ENCODE results near the gene STAB1.
"Not testable (repeated sequence)": the region's sequence is repeated elsewhere in the genome, so short reads cannot be mapped to it uniquely, and the experiment has no call there.

STAB1 gene

GRCh38 chr3:52525680-52526561 lies 30.8 kb downstream of the STAB1 start:
- DNase-seq, result peak; percentile 61

DNA sequence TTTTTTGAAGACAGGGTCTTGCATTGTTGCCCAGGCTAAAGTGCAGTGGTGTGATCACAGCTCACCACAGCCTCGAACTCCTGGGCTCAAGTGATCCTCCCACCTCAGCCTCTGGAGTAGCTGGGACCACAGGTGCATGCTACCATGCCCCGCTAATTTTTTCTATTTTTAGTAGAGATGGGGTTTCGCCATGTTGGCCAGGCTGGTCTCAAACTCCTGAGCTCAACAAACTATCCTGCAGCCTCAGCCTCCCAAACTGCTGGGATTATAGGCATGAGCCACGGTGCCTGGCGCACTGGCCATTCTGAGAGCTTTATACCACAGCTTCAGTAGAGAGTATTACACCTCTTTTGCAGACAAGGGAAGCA lies 31.5 kb downstream of the STAB1 start:
- DNase-seq, result not testable (repeated sequence)

DNA sequence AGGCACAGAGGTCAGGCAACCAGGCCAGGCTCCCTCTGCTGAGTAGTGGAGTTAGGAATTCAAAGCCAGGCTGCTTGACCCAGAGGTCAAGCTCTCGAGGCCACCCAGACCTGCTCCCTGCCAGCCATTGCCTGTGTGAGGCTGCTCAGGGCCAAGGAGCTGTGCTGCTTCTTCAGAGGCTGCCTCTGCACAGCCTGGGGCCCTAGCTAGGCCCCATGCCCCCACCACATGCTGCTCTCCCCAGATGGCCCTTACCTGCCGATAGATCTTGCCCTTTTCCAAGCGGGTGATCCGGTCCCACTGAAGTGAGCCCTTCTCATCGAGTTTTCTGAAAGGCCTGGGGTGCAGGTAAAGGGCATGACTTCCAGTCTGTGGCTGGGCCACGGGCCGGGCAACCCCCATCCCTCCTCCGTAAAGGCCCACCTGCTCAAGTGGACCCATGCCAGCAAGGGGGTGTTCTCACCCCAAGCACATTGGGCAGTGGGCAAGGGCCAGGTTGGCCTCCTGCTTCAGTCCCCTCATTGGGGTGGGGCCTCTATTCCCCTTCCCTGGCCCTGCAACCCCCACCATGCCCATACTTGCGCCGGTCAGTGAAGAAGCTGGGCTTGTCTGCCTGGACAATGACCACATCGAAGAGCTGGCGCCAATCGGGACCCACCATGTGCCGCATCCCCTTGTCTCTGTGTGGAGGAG lies 32.0 kb downstream of the STAB1 start:
- DNase-seq, result peak; percentile 86

DNA sequence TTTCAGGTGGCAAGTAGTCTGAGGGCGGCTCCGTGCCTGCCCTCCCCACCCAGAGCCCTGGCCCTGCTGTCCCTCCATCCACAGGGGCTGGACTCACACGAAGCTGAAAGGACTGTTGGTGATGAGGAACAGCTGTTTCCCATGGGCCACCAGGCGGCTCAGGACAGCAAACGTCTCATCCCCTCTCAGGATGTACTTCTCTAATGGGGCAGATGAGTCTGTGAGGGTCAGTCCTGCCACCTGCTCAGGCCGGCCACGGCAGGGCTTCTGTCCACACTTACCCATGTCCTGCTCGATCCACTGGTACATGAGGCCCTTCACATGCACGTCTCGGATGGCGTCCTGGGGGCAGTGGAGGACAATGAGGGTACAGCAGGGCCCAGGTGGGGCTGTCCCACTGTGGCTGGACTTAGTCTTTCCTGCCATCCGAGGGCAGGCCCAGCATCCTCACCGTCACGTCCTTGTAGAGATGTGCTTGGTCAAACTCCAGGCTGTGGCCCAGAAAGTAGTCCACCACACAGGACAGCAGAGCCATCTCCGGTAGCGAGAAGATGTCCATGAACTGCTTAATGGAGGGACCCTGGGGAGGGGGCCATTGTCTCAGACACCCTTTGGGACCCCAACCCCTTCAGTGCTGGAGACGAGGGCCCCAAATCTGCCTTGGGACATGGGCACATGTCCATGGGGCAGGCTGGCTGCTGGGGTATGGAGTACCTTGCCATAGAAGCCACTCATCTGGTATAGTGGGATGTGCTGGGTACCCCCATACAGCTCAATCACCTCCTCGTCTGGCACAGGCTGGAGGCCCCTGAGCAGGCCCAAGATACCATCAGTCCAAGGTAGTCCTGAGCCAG lies 32.8 kb downstream of the STAB1 start:
- DNase-seq, result no peak

DNA sequence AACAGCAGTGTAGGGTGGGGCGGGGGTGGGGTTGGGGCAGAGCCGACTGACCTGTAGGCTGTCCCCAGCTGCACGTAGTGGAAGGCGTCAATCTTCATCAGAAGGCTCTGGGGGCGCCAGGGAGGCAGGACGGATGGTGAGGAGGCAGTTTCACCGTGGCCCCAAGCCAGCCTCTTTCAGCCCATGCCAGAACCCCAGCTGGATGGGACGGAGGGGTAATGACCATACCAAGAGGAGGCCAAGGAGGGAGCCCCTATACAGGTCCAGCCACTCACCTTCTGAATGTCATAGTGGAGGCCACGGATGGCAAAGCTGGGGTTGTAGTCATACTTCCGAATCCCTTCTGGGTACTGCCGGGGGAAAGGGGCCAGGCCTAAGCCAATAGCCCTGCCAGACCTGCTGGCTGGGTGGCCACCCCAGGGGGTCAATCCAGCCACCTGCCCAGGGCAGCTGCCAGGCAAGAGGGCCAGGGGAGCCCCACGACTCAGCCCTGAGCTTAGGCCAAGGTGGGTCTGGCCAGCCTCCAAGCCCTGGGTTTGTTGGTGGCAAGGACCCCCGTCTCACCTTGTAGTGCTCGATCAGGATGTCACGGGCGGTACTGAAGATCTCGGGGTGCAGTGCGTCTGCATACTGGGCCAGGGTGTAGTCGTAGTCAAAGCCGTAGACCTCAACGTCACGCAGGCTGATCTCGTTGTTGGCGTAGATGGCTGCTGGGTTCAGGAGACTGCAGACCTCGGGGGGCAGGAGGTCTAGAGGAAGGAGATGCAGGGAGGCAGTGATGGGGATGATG lies 33.6 kb downstream of the STAB1 start:
- peak; percentile 46 for DNase-seq

DNA sequence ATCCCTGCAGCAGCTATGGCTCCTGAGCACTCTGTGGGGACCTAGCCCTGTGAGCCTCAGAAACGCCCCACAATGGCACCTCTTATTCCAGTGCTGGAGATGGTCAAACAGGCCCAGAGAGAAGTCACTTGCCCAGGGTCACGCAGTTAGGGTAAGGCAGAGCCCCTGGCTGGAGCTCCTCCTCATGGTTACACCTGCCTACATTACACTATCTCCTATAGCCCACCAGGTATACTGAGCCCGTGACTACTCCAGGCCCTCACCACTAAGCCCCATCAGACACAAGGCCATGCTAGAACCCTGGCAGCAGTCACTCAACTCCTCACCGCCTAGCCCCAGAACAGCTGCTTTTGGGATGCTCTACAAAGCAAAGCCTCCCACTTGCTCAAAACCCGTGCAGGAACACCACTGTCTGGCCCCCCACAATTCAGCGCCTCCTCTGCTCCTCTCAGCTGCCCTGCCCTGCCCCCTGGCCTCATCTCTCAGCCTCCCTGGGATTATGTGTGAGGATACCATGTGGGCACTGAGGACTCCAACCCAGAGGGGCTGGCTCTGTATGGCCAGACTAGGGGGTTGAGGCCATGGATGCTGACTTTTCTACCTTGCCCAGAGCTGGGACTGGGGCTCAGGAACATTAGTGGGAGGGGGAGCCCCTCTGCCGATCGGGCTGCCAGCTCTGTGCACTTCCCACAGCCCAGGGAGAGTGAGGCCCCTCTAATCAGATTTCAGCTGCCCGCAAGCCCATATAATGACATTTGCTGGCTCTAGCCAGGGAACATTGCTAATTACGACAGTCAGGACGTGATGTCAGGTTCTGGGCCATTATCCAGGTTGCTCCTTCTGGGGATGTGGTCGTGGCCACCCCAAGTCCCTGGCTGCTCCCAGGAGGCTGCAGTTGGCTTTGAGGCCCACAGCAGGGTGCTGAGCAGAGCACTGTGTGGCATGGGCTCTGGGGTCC lies 34.5 kb downstream of the STAB1 start:
- peak; percentile 30 for DNase-seq

- peak; percentile 50 for DNase-seq
Measured at GRCh38 chr3:52530918-52531826, 36.0 kb downstream of the STAB1 start.

DNA sequence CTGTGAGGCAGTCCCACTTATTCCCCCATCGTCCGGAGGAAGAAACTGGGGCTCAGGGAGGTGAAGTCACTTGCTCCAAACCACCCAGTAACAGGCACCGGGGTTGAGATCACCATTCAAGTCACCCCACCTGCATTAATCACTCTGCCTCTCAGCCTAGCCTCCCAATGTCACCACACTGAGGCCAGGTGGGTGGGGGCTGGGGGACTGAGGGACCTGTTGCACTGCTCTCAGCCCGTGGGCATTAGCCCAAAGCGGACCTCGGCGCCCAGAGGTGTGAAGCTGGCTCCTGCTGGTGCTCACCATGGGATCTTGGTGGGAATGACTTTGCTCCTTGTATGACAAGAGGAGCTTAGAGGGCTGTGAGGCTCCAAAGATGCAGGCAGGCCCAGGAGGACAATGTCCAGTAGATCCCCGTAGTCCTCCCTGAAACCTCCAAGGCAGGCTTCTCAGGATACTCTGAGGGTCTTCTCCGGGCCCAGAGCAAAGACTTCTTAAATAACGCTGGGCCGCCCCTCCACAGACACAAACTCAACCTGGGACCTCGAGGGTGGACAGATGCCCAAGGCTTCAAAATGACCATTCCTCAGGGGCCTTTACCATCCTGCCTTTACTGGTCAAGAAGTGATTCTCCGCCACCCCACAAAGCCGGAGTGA lies 36.9 kb downstream of the STAB1 start:
- peak; percentile 39 for DNase-seq

DNA sequence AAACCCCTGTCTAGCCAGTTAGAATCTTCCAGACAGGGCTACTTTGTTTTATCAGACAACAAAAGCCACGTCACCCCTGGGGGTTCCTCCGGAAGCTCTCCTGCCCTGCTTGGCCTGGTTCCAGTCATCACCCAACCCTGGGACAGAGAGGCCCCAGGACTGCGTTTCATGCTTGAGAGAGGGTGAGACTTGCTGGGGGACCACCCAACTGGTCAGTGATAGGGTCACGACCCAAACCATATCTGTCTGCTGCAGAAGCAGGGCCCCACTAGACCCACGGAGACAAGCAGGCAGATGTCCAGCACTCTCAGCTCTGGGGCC lies 37.3 kb downstream of the STAB1 start:
- peak; percentile 51 for DNase-seq

GRCh38 chr3:52532838-52533622 lies 37.9 kb downstream of the STAB1 start:
- peak; percentile 62 for DNase-seq

- DNase-seq, result peak; percentile 82
Measured at GRCh38 chr3:52533623-52534280, 38.6 kb downstream of the STAB1 start, which contains the start of gene NT5DC2. NT5DC2 (minus strand) TSS chr3:52533857; CDS start chr3:52533737, 120 bp downstream.

DNA sequence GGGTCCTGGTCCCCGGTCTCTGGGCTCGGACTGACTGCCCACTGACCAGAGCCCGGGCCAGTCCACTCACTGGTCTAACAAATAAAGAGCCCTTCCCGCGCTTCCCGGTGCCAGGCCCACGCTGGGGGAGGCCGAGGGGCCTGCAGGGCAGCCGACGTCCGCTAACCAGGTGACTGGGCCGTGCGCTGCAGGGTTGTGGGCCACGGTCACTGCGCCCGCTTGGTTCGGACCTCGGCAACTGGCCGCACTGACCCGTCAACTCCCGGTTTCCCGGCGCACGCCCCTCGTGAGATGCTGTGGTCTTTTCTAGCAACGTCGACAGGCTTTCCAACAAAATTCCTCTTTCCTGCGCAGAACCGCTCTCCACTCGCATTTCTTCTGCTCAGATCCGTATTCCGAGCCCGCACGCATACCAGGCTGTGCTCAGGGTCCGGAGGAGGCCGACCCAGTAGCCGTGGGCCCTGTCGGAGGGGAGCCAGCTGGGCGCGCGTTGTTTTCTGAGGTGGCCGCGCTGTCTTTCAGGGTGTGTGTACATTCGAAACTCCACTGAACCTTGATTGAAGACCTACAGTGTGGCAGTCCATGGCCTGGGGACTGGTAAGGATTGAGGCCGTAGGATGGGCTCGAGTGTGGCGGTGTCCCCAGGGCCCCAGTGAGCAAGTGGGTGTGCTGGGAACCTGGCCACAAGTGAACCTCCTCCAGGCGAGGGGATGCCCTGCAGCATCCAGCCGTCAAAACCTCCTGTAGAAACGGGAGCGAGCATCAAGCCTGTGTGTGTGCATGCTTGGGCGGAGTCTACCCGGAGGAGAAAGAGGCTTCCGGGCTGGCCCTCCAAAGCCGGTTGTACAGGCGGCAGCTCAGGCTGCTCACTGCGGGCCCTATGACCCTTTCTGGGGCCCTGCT lies 39.4 kb downstream of the STAB1 start:
- DNase-seq, result peak; percentile 77

DNA sequence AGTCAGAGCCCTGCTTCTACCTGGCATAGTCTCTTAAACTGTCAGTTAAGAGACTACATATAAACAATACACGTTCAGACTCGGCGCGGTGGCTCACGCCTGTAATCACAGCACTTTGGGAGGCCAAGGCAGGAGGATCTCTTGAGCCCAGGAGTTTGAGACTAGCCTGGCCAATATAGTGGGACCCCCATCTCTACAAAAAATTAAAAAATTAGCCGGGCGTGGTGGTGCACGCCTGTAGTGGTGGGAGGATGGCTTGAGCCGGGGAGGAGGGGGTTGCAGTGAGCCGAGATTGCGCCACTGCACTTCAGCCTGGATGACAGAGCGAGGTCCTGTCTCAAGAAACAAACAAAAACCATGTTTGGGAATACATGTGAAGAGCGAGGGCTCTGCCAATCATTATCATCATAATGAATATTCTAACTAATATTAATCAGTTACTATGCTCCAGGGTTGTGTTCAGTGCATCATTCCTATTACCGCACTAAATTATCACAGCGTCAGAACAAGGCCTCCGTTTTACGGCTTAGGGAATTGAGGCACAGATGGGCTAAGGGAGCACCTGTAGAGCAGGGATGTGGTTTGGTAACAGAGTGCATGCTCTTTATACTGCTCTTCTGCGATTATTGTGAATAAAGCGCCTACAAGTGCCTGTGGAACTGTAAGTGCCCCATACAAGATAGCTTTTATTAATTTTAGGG lies 40.4 kb downstream of the STAB1 start:
- no peak for DNase-seq

DNA sequence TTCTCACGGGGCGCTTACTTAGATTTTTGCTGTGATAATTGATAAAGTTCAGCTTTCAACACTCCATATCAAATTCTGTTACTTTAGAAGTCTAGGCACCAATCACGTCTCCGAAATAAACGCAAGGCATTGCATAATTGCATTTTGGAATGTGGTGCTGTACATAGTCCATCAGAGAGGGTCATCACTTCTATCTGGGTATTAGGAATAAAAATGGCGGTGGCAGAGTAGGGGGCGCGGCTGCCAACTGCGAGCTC lies 40.9 kb downstream of the STAB1 start:
- no peak for DNase-seq

- DNase-seq, result peak; percentile 99
Measured at GRCh38 chr3:52536369-52537164, 41.4 kb downstream of the STAB1 start, which contains the start of gene UQCC5. UQCC5 (plus strand) TSS chr3:52536605; CDS start chr3:52536756, 151 bp downstream.

DNA sequence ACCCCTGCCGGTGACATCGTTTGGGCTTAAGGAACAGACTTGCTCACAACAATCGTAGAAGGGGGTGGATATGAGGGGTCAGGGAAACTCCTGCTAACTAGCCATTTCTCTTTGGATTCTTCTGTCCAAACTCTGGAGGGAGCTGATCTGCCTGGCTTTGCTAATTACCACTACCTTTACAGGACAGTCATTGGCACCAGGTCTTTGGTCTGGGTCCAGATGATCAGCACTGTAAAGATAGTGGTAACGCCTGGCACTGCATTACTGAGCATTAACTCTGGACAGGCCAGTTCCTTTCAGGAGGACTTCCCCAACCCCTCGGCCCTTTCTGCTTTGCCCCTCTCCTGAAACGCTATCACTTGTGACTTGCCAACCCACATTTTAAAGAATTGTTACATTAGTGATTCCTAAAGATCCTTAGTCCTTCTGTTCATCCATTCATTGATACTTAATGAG lies 42.1 kb downstream of the STAB1 start:
- peak; percentile 46 for DNase-seq

All from islet precursor cell (in vitro differentiated cells).